GM19025 (cell line): ENCODE results near the gene ROS1.

ENCODE experiments used
- ATAC-seq: cut with Tn5 transposase; IDR thresholded peaks from one replicate; pipeline ENCODE4 v1.9.1; 2021; ENCODE audit warnings: mild to moderate bottlenecking, low read depth, moderate library complexity; ENCODE audit not compliant: unreplicated experiment

ROS1 gene

DNA sequence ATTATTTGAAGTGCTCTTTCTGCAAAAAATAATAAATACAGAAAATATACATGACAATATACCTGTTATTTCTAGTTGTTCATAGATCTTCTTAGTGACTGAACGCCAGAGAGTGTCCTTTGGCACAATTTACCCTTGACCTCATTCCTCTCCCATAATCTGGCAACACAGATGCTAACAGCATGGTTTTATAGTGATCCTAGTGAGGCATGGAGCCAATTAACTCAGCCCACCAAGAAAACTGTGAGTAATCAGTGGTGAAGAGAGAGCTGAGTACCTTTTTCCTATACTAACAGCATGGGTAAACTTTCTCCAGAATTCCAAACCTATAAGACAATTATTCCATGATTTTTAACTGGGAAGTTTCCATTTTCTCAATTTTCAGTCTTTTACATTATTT lies 99.3 kb downstream of the ROS1 start:
- ATAC-seq, result no peak

DNA sequence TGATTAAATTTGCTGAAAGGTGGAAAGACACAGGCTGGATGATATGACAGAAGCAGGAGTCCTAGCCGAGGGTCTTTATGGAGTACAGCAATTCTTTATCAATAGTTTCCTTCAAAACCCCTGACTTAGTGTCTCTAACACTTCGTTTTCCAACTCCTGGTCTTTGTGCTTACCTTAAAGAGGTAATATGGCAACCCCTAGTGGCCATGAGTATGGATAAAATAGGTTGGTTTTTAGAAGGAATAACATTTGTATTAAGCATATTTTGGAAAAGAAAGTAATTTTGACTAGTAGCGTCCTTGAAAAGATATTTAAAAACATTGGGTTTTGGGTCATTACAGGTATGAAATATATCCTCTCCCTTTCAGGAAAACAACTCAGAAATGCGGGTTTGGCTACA lies 108.5 kb downstream of the ROS1 start:
- no peak for ATAC-seq

- no peak for ATAC-seq
Observed at GRCh38 chr6:117311726-117312125, 114.0 kb downstream of the ROS1 start.

DNA sequence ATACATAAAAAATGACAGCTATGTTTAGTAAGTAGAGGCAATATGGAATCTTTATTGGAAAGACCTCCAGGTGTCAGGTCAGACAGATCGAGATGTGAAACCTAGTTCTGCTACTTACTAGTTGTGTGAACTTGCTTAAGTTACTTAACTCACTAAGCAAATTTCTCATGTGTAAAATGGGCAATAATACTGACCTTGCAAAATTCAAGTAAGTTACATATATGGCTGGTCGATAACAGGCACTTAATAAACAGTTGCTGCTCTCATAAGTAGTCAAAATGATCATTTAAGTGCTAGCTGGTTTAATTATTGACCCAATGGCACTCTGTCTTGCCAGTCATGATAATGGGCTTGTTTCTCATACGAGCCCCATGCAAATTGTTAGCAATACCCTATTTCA lies 114.4 kb downstream of the ROS1 start:
- ATAC-seq, result no peak

GRCh38 chr6:117309611-117310010 lies 116.1 kb downstream of the ROS1 start:
- ATAC-seq, result no peak

DNA sequence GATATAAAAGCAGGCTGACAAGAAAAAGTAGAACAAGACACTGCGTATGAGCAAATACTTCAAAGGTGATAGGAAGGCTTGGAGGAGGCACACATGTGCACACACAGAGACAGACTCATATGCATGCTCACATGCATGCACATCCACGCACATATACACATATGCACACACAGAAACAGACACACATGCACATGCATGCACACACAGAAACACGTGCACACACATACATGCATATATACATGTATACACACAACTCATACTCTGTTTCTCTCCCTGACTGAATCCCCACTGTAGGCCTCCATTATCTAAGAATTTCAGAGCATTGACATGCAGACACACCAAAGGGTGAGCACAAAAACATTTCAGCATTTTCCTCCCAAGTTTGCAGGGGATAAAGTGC lies 116.7 kb downstream of the ROS1 start:
- ATAC-seq, result no peak

DNA sequence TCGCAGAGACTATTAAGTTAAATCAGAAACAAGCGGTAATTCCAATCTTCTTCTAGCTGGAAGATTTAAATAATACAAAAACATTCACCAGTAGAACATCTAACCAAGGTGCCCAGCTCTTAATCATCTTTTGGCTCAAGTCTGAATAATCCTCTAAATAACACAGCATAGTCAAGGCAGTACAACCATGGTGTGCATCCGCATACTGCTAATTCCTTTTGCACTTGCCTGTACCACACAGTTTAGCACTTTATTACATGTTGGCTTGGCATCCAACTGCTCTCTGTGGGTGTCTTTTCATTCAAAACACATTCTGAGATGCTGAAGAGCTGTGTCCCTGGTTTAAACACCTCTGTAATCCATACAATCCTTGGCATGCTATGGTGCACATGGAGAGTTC lies 118.1 kb downstream of the ROS1 start:
- ATAC-seq, result no peak

GRCh38 chr6:117306227-117306790 lies 119.4 kb downstream of the ROS1 start:
- ATAC-seq, result no peak

- ATAC-seq, result no peak
Observed at GRCh38 chr6:117304446-117304845, 121.3 kb downstream of the ROS1 start.

DNA sequence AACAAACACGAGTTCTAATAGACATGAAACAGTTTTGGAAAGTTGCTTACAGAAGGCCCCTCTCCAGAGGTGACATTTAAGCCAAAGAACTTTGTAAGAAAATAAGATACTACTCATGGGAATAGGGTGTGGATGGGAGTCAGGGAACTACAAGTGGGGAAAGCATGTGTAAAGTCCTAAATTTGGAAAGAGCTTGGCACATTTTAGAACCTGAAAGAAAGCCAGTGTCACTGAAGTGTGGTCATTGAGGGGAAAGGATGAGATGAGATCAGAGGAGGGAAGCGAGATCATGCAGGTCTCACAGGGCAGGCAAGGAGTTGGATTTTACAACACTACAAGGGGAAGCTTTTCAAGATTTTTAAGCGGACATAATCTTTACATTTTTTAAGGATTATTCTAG lies 122.4 kb downstream of the ROS1 start:
- ATAC-seq, result no peak

DNA sequence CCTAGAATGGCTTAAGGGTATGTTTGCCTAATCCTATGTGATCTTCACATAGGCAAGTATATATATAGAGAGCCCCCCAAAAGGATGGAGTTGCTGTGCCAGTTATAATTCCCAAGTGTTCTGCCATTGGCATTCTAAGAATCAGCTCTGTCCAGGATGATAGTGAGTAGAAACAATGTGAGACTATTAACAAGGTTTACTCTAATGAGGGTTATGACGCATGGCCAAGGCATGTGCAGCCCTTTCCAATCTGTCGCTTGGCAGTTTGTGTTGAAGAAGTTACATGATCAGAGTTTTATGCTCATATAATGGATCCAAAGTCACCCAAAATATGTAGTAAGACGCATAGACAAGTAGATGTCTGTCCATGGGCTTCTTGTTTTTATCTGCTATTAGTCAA lies 126.8 kb downstream of the ROS1 start:
- ATAC-seq, result no peak

GRCh38 chr6:117290173-117290846 lies 135.4 kb downstream of the ROS1 start:
- no peak for ATAC-seq

- ATAC-seq, result no peak
Observed at GRCh38 chr6:117288083-117288715, 137.5 kb downstream of the ROS1 start.

DNA sequence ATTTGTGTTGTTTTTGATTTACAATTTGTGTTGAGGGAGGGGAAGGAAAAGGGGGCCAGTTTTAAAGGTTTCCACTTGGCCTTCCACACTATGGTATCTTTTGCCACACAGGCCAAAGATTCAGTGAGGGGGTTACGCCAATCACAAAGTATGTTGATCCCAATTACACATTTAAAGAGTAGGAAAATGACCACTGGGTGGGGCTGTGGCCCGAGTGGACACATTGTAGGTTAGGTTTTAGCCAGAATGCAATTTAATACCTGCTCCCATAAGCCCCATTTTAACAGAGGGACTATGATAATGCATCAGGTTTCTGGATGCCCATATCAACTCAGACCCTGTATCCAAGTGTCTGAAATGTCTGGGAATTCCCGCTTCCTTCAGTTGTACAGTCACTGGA lies 144.8 kb downstream of the ROS1 start:
- no peak for ATAC-seq

- no peak for ATAC-seq
Observed at GRCh38 chr6:117276778-117277316, 148.9 kb downstream of the ROS1 start.

DNA sequence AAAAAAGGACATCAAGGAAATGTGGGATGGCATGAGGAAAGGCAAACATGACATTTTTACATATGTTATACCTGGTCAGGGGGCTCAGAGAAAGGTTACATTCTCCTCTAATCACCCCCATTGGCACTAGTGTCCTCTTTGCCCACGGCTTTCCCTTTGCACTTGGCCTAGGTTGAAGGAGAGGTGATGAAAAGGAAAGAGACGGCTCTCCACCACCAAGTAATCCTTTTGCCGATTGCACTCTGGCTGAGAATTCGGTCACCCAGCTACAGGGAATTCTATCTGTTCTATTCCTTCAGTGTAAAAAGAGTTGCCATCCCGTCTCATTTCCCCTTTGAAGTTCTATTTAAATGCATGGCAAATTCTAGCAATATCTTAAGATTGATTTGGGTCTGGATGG lies 150.0 kb downstream of the ROS1 start:
- ATAC-seq, result no peak

DNA sequence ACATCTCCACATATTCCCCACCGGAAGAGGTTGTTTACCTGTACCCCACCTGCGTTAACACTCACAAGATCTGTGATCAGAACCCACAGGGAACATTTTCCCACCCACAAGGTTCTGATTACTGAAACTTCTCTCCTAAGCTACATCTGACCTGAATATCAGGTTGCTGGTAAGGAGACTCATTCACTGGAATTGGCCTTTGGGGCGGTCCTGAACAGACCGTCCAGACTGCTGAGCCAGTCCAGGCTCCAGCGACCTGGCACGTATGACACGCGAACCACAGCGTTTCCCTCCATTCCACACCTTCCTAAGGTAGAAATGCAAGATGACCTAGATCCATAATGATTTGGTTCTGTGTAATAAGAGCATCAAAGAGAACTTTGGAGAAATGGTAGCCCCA lies 150.5 kb downstream of the ROS1 start:
- no peak for ATAC-seq

DNA sequence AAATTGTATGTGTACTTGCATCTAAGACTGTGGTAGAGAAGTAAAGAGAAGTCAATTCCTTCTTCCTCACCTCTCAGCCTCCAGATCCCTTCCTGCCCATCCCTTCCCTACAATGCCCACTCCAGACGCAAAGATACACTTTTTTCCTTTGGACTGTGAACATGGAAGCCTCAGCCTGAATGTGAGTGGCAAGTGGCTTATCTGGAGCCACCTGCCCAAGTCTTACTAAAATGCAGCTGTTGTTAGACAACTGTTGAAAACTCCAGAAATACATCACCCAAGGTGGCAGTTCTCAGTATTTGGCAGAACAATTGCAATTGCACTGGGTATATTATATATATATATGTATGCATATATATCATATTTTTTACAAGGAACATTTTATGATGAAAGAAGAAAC lies 152.9 kb downstream of the ROS1 start:
- no peak for ATAC-seq

DNA sequence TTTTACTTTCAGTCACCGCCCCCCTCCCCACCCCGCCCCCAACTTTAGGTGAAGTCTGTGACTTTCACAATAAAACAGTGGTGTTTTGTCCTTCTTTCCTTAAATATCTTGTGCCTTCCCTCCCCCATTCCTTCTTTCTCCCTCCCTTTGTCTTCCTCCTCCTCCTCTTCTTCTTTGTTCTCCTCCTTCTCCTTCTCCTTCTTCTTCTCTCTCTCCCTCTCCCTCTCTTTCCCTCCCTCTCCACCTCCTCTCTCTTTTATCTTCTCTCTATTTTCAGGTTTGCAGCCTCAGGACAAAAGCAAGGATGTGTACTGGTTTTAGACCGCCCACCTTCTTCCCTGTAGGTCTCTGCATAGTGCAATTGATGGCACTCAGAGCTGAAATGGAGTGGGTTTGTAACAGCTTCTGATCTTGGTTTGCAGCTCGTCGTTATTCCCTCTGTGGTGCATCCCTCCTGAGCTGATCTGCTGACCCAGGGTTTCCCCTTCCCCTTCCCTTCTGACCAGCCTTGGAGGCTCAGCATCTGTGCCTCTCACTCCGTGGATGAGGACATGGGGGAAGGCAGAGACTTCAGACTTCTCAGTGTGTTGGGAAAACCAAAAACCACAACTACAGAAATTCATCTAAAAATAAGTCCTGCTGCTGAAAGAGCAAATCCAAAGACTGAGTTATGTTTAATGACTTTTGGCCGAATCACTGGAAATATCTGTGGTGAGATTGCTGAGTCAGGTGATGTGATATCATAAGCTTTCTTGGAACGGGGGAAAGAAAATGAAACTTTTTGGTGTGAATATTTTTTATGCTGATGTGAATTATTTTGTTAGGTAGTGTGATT lies 153.5 kb downstream of the ROS1 start:
- no peak for ATAC-seq

GRCh38 chr6:117270843-117271507 lies 154.8 kb downstream of the ROS1 start:
- ATAC-seq, result no peak
